Left ventricle myocardium superior (tissue), 1 donor: ENCODE measurements around the gene IFIT1. TPM values are rescaled to one million over a fixed set of nuclear protein-coding genes. Genes with fewer than 3 reads are reported as not detected.
"Not testable (repeated sequence)": the region's sequence is repeated elsewhere in the genome, so short reads cannot be mapped to it uniquely, and the experiment has no call there.

Source experiments
- ATAC-seq: fragments of 200-7000 bp; cut with Tn5 transposase; one replicate; pipeline ENCODE4 v1.9.1; 2020; ENCODE audit warnings: mild to moderate bottlenecking, moderate library complexity
- DNase-seq: peaks from one replicate; pipeline ENCODE4 v3.0.0-alpha.2; 2020
- intact Hi-C: fragments of 100-400 bp; cut with micrococcal nuclease; formaldehyde crosslinking; loops from one replicate; pipeline ENCODE4 v1.11.0; 2022
- total RNA-seq: library from RNA; stranded (reverse); fragmentation: NEBNext Ultra II Directional; extraction: Animal tissue kit (Norgen Biotek cat#: 25700); gene quantifications from one replicate; pipeline ENCODE4 v1.2.1, GENCODE V29; 2021
- donor health status: DM: no; HTN: yes; CAD: no; lungs with severe emphysema.

IFIT1 gene
- total RNA-seq, 1 donor from 2014 or later = 48.0 TPM

DNA sequence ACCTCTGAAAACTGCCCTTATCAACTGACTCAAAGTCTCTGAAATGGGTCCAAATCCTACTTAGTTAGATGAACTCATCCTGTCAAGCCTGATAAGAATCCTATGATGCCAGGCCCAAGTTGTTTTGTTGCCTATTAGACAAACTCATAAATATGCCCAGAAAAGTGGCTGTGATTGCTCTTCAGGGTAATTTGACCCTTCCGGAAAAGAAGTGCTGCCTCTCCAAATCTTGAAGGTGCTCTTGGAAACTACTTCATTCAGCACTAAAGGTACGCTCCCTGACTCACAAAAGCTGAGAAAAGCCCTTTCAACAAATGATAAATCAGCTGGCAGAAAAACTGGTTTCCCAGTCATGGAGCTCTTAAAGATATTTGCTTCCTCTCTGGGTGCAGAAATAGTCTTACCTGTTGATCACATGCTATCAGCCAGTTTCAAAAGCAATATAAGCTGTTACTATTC lies 28.6 kb downstream of the IFIT1 start:
- ATAC-seq = no peak
- intact Hi-C loops = no loop called here

DNA sequence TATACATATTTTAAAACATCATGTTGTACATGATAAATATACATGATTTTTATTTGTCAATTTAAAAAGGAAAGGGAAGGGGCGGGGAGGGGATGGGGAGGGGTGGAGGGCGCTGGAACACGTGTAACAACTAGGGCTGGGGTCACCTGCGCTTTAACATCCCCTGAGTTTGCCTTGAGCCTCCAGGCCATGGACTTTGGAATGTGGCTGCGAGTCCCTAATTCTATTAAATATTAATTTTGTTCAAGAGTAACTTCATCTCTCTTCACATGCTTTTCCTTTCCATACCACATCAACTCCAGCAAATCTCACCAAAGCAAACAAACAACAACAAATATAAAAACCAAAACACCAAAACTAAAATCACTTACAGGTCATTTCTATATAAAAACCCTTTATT lies 32.6 kb downstream of the IFIT1 start:
- ATAC-seq = no peak
- intact Hi-C loops = loop anchor here (5.0 kb wide), 1 partner anchor 137 kb away; no protein-coding TSS in a partner anchor

More for the DNA sequence above, 28.6 kb downstream of the IFIT1 start:
- no peak for DNase-seq

DNA sequence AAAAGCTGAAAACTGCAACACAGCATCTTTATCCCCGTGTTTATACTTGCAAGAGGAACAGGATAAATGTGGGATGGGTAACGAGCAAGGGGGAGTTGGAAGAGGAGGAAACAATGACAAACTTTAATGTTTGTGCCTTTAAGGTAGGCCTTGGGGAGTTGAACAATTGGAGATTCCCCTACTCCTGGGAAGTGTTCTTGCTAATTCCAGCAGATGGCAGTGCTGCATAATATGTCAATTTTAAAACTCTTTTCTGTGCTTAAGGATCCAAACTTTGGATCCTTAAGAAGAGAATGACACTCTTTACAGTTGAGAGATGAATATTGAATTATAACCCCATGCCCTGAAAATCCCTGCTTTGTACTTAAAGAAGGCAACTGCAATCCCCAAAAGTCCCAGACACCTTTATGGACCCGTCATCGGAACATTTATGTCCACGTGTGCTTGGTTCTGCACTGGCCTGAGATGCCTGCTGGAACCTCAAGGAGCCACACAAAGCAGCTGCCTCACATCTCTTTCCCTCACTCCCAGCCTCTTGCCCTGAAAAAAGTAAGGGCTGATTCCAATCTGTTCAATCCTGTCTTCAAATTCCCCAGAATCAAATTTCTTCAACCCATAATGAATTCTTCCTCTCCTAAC lies 33.9 kb downstream of the IFIT1 start:
- no peak for DNase-seq
- ATAC-seq = peak; percentile 70
- intact Hi-C loops = loop anchor here (5.0 kb wide), 1 partner anchor 136 kb away; no protein-coding TSS in a partner anchor

More for the DNA sequence above, 32.6 kb downstream of the IFIT1 start:
- DNase-seq = no peak

DNA sequence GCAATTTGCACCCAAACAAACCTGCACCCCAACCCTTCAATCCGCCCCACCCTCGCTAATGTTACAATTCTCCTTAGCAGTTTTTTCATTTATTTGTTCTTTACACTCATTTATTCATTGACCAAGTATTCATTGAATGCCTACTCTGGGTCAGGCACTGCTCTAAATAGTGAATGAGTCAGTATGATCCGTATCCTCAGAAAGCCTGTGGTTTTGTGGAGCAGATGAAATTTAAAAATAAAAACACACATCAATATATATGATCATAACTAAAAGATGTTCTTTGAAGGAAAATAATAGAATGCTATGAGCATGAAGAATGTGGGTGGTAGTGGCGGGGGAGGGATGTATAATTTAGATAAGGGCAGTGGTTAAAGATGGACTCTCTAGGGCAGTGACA lies 35.2 kb downstream of the IFIT1 start:
- DNase-seq (no peak), ATAC-seq (no peak)
- intact Hi-C loops = loop anchor here (5.0 kb wide), 1 partner anchor 135 kb away; no protein-coding TSS in a partner anchor

DNA sequence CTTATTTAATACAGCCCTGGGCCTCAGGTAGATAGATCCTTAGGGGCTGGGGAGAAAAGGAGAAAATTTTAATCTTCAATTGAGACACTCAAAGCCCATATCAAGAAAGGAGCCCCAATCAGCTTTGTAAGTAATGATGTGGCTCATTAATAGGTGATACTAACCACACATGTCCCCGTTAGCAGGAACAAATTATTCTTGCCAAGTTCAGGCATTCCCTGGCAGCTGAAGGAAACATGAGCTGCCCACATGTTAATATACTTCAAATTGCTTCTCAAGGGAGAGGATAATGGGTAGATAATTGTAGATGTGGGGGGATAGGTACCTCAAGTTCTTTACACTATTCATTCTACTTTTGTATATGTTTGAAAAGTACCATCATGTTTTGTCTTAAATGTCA lies 36.5 kb downstream of the IFIT1 start:
- DNase-seq = no peak
- intact Hi-C loops = loop anchor here (5.0 kb wide), 1 partner anchor 133 kb away; no protein-coding TSS in a partner anchor
- ATAC-seq = peak; percentile 77

DNA sequence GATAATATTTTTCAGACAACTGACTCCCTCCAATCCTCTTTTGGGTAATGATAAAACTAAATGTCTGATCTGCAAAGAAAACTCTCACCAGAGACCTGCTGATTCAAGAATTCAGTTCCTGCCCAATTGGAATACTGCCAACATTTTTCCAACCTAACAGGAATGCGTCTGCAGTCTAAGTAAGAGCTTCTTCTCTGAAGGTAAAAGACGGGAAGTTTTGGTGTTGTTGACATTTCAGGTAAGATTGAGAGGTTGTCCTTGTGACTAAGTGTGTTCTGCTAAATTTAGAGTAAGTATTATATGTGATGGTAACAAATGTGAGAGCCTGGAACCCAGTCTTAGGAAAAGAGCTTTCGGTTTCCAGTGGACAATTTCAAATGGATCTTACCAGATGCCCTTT lies 39.6 kb downstream of the IFIT1 start:
- DNase-seq (no peak), ATAC-seq (peak; percentile 49)
- intact Hi-C loops = loop anchor here (5.0 kb wide), 1 partner anchor 120 kb away; no protein-coding TSS in a partner anchor

DNA sequence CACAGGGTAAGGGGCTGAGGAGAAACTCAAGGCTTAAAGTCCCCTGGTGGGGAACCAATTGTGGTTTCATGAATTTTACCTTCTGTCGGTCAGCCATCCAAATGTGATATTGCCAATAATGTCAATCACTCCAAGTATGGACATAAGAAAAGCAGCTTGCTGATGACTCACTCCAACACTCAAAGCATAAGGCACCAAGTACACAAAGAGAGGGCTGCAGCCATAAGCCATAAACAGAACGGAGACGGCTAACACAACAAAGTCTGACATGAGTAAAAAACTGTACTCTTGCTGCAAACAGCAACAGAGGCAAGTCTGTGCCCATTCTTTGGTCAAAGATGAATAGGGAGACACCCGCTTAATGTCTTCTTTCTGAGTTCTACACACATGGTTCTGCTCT lies 46.1 kb downstream of the IFIT1 start:
- intact Hi-C loops = no loop called here
- ATAC-seq (no peak), DNase-seq (no peak)

DNA sequence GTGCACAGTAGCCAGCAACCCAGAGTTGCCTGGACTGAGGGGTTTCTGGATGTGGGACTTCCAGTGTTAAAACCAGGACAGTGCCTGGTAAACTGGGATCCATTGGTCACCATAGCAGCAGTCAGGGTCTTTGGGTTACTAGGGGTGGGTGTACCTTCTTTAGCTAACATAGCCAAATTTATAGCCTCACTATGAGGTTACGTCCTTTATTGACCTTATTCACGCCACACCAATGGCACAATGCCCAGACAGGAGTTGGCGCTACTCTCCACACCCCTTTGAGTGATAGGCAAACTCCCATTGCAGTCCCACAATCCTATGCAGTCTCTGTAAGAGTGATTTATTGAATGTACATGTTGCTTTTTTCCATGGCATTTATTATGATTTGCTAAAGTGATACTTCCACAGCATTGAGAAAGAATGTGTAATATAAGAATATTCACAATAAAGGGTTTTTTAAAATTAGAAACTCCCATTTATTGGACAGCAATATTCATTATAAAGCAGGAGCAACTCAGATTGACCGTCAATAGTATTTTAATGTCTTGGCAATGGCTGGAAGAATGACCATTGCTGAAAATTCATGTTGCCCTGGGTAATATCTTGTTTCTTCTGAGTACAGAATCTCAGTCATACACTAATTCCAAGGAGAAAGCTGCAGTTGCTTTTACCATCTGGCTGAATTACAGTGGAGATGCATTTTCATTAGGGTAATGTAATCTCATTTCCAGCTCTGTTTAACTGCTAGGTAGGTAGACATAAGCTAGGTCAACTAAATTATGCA lies 48.0 kb downstream of the IFIT1 start:
- intact Hi-C loops = no loop called here
- ATAC-seq (peak; percentile 97), DNase-seq (peak; percentile 75)

DNA sequence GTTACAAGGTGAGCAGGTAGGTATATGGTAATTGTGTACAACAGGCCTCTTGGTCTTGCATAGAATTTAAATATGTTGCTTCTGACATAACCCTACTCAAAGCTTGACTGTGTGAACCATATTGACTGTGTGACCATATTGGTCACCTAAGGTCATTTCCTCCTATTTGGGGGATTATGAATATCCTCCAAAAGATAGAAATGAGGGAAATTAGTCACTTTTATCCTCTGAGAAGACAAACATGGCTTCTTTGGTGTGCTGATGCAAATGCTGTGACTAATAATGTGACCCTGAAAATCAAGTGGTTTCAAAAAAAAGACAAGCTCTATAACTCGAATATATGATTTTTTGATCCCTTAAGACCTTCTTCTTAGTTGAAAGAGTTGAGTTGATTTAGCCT lies 49.9 kb downstream of the IFIT1 start:
- DNase-seq = no peak
- no peak for ATAC-seq
- intact Hi-C loops = no loop called here

DNA sequence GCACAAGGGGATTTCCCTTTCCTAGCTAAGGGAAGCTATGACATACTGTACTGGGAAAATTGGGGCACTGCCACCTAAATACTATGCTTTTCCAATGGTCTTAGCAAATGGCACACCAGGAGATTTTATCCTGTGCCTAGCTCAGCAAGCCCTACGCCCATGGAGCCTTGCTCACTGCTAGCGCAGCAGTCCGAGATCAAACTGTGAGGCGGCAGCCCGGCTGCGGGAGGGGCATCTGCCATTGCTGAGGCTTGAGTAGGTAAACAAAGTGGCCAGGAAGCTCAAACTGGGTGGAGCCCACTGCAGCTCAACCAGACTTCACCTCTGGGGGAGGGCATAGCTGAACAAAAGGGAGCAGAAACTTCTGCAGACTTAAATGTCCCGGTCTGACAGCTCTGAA lies 52.4 kb downstream of the IFIT1 start:
- ATAC-seq, intact Hi-C loops, DNase-seq: not testable (repeated sequence)

DNA sequence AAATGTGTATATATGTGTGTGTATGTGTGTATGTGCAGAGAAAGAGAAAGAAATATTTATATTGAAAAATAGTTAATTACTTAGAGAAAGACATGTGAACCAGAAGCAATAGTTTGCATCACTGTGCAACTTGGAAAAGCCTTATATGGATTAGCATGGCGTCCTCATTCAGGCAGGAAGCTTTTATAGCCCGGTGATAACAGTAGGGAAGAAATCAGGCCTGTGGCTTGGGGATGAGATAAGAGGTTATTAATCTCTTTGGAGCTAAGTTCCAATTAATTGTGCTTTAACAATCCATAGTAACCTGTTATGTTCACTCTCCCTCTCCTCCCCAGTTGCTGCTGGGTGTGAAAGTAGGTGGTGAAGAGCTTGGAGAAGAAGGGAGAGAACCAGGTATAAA lies 58.5 kb downstream of the IFIT1 start:
- intact Hi-C loops = no loop called here
- DNase-seq (no peak), ATAC-seq (no peak)

DNA sequence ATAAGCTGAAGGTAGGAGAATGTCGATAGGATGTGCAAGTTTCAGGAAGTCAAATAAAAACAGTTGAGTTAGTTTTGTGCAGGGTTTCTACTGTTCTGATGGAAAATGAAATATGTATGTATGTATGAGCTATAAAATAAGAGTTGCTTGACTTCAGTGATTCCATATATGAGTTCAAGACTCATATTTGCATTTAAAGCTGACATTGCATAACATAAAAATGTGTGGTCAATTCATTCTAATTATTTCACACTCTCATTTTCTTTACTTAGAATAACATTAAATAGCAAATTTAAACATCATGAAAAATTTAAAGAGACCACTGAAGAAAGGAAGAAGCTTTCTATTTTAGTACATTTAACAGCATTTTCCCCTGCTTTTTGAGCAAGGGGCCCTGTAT lies 59.8 kb downstream of the IFIT1 start:
- ATAC-seq = no peak

DNA sequence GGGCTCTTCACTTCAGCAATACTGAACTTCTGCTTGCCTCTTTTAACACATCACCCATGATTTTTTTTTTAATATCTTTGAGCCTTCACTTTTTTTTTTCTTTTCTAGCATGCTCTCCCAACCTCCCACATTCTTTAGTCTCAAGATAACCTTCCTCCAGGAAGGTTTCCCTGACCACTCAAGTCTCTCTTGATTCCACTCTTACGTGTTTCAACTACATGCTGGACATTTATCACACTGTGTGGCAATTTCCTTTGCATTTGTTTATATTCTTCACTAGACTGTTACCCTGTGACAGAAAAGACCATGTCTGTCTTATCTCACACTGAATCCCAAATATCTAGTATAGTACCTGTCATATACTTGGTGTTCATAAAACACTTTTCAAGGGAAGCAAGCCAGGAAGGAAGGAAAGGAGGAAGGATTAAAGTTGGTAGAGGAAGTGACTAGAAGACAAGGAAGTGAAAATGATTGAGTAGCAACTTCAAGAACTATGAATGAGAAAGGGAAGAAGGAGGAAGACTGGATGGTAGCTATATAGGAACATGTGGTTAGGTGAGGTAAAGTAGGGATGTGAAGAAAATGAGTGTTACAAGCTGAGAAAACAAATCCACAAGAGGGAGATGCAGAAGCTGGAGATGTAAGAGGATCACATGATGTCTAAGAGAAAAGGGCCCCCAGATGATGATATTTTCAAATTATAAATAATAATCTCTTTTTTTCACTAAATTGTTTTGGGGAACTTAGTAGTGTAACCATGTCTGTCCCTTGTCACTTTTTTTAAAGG lies 62.3 kb downstream of the IFIT1 start:
- ATAC-seq (no peak), DNase-seq (no peak)
- intact Hi-C loops = no loop called here

More for the DNA sequence above, 59.8 kb downstream of the IFIT1 start:
- intact Hi-C loops = no loop called here
- no peak for DNase-seq

Other genes with a start within 250 kb of the IFIT1 start
- 0.25 TPM for gene CH25H, start 185.3 kb upstream of the IFIT1 start, total RNA-seq
- 16.5 TPM for gene LIPA, start 140.8 kb upstream of the IFIT1 start, total RNA-seq
- gene IFIT2, start 90.6 kb upstream of the IFIT1 start, total RNA-seq = 7.0 TPM
- gene IFIT3, start 64.6 kb upstream of the IFIT1 start, total RNA-seq = 8.8 TPM
- not detected for gene IFIT1B, start 14.6 kb upstream of the IFIT1 start, total RNA-seq
- gene IFIT5, start 21.9 kb downstream of the IFIT1 start, total RNA-seq = 8.1 TPM
- gene SLC16A12, start 143.0 kb downstream of the IFIT1 start, total RNA-seq = 1.1 TPM